GM23338 (cell line): Measurements from ENCODE around the gene MACF1. TPM values are rescaled to one million over a fixed set of nuclear protein-coding genes. Genes with fewer than 3 reads are reported as not detected.
A peak's percentile ranks its signal among the peaks of the same experiment; 100 is the strongest.

Experiments used
- ATAC-seq: fragments of 200-7000 bp; cut with Tn5 transposase; 3 replicates; pipeline ENCODE4 v1.9.1; 2020
- DNase-seq: peaks from one replicate; pipeline ENCODE4 v3.0.0-alpha.2; 2015; ENCODE audit warnings: low spot score
- H2AFZ ChIP-seq: fragments of 200-600 bp; sonication (generic); 2 replicates; pipeline ENCODE4 v1.8.0; 2016; ENCODE audit warnings: antibody characterized with exemption, mild to moderate bottlenecking, moderate library complexity
- H3F3A ChIP-seq: fragments of 200-600 bp; sonication (generic); replicated peaks from 2 replicates; pipeline ENCODE4 v1.8.0; 2017; ENCODE audit warnings: antibody characterized with exemption, mixed run types, low read depth
- H3K27ac ChIP-seq: fragments of 200-600 bp; sonication (generic); 2 replicates; pipeline ENCODE4 v1.6.1; 2016; ENCODE audit warnings: low read depth
- H3K27me3 ChIP-seq: fragments of 200-600 bp; sonication (generic); 2 replicates; pipeline ENCODE4 v1.8.0; 2016; ENCODE audit warnings: mild to moderate bottlenecking, mixed run types, moderate library complexity; ENCODE audit not compliant: insufficient read depth
- H3K36me3 ChIP-seq: fragments of 200-600 bp; sonication (generic); 2 replicates; pipeline ENCODE4 v1.8.0; 2016; ENCODE audit warnings: mild to moderate bottlenecking; ENCODE audit not compliant: insufficient read depth
- H3K4me1 ChIP-seq: fragments of 200-600 bp; sonication (generic); 2 replicates; pipeline ENCODE4 v1.8.0; 2016; ENCODE audit warnings: mild to moderate bottlenecking, moderate library complexity; ENCODE audit not compliant: insufficient read depth
- H3K4me2 ChIP-seq: fragments of 200-600 bp; sonication (generic); 2 replicates; pipeline ENCODE4 v1.7.1; 2017; ENCODE audit warnings: mixed run types
- H3K4me3 ChIP-seq: fragments of 200-600 bp; sonication (generic); 2 replicates; pipeline ENCODE4 v1.6.1; 2016; ENCODE audit warnings: mixed run types
- H3K79me2 ChIP-seq: fragments of 200-600 bp; sonication (generic); replicated peaks from 2 replicates; pipeline ENCODE4 v1.8.0; 2017; ENCODE audit warnings: mild to moderate bottlenecking; ENCODE audit not compliant: insufficient read depth
- H3K9me2 ChIP-seq: fragments of 200-600 bp; sonication (generic); 2 replicates; pipeline ENCODE4 v1.8.0; 2017; ENCODE audit not compliant: insufficient read depth
- H4K20me1 ChIP-seq: fragments of 200-600 bp; sonication (generic); replicated peaks from 2 replicates; pipeline ENCODE4 v1.8.0; 2017; ENCODE audit warnings: mild to moderate bottlenecking; ENCODE audit not compliant: insufficient read depth
- H3K27ac Mint-ChIP-seq: 2 replicates; pipeline ENCODE4 v1.8.0; 2020; ENCODE audit warnings: inconsistent platforms, mild to moderate bottlenecking, moderate library complexity, mixed read lengths
- H3K27me3 Mint-ChIP-seq: 3 replicates; pipeline ENCODE4 v1.8.0; 2022; ENCODE audit warnings: low read depth, mild to moderate bottlenecking, moderate library complexity, mixed read lengths, inconsistent platforms; ENCODE audit not compliant: insufficient read depth, poor library complexity
- H3K36me3 Mint-ChIP-seq: 3 replicates; pipeline ENCODE4 v1.8.0; 2021; ENCODE audit warnings: low read depth, mild to moderate bottlenecking, inconsistent platforms, moderate library complexity, mixed read lengths
- H3K4me1 Mint-ChIP-seq: 3 replicates; pipeline ENCODE4 v1.8.0; 2020; ENCODE audit warnings: mild to moderate bottlenecking, inconsistent platforms, mixed read lengths
- H3K4me3 Mint-ChIP-seq: 3 replicates; pipeline ENCODE4 v1.8.0; 2021; ENCODE audit warnings: moderate library complexity, mild to moderate bottlenecking, inconsistent platforms, mixed read lengths
- H3K9me3 Mint-ChIP-seq: 3 replicates; pipeline ENCODE4 v1.8.0; 2020; ENCODE audit warnings: moderate library complexity, mild to moderate bottlenecking, inconsistent platforms, mixed read lengths
- CREB1 ChIP-seq: fragments of 250-450 bp; sonication (Bioruptor Pico); IDR thresholded peaks from 2 replicates; pipeline ENCODE4 v1.5.0; 2020; ENCODE audit warnings: low read depth, mild to moderate bottlenecking, moderate library complexity
- CTCF ChIP-seq, 2 experiments: fragments of 200-600 bp in 1 of 2; sonication (generic) in 1 of 2; conservative IDR thresholded peaks; 2 replicates each; pipeline versions ENCODE4 v1.5.1 to v1.6.1; 2016 to 2017; ENCODE audit warnings: antibody characterized with exemption in 2 of 2, low read depth in 2 of 2, mild to moderate bottlenecking in 2 of 2, moderate library complexity in 1 of 2
- ETS1 ChIP-seq: IDR thresholded peaks from 2 replicates; pipeline ENCODE4 v1.6.1; 2016; ENCODE audit warnings: antibody characterized with exemption
- EZH2 ChIP-seq: fragments of 200-600 bp; sonication (generic); IDR thresholded peaks from one replicate; pipeline ENCODE4 v1.8.0; 2017; ENCODE audit warnings: antibody characterized with exemption, mild to moderate bottlenecking, low read depth; ENCODE audit not compliant: unreplicated experiment
- EZH2phosphoT487 ChIP-seq: fragments of 200-600 bp; sonication (generic); IDR thresholded peaks from one replicate; pipeline ENCODE4 v1.8.1; 2018; ENCODE audit warnings: antibody characterized with exemption; ENCODE audit not compliant: unreplicated experiment
- JUNB ChIP-seq: IDR thresholded peaks from one replicate; pipeline ENCODE4 v1.6.1; 2016; ENCODE audit warnings: antibody characterized with exemption; ENCODE audit not compliant: unreplicated experiment
- NANOG ChIP-seq: IDR thresholded peaks from 2 replicates; pipeline ENCODE4 v1.6.1; 2016; ENCODE audit warnings: antibody characterized with exemption, borderline replicate concordance
- POLR2AphosphoS5 ChIP-seq: IDR thresholded peaks from 2 replicates; pipeline ENCODE4 v1.6.1; 2016; ENCODE audit warnings: antibody characterized with exemption, low read depth
- REST ChIP-seq: IDR thresholded peaks from one replicate; pipeline ENCODE4 v1.6.1; 2018; ENCODE audit warnings: antibody characterized with exemption; ENCODE audit not compliant: unreplicated experiment
- STAT1 ChIP-seq: IDR thresholded peaks from one replicate; pipeline ENCODE4 v1.6.1; 2016; ENCODE audit warnings: antibody characterized with exemption; ENCODE audit not compliant: unreplicated experiment
- ZNF114 ChIP-seq: fragments of 250-450 bp; sonication (Bioruptor Pico); IDR thresholded peaks from 2 replicates; pipeline ENCODE4 v1.5.0; 2020; ENCODE audit warnings: mild to moderate bottlenecking, moderate library complexity
- ZNF331 ChIP-seq: fragments of 250-450 bp; sonication (Bioruptor Pico); IDR thresholded peaks from 2 replicates; pipeline ENCODE4 v1.5.0; 2020; ENCODE audit warnings: low read depth, mild to moderate bottlenecking, moderate library complexity
- polyA plus RNA-seq: library from polyadenylated mRNA; unstranded; fragments of >200 nt; fragmentation: Nextera tagmentation; extraction: Ambion mirVana; gene quantifications from 2 replicates; pipeline ENCODE4 v1.2.1, GENCODE V29; 2016
- total RNA-seq: library from RNA; depleted of rRNA; stranded (reverse); fragments of >200 nt; shearing (Covaris generic); gene quantifications from 2 replicates; pipeline ENCODE4 v1.2.3, GENCODE V29; 2014
- TF ChIP-seq, protein P1 (sequence below): fragments of 250-450 bp; sonication (Bioruptor Pico); IDR thresholded peaks from 2 replicates; pipeline ENCODE4 v1.5.0; 2020; ENCODE audit warnings: mild to moderate bottlenecking, moderate library complexity

Gene MACF1
- total and polyA plus RNA-seq, 2 experiments from 2014 or later = 104 to 399 TPM

- H3K27ac ChIP-seq = 0 out of 2 replicates have a peak overlapping the region, but pooled peaks have one; percentile 42
- ATAC-seq (no peak), DNase-seq (no peak)
- H3K4me3 ChIP-seq = no peak overlapping the region
- Mint-ChIP-seq H3K27me3 (peaks cover 5% of the 10 kb centered on the region), H3K9me3 (peaks cover 4% of the 10 kb centered on the region; the same call in 2 of the 3 replicates), H3K4me1 (peaks cover 51% of the 10 kb centered on the region), H3K36me3 (peaks cover 7% of the 10 kb centered on the region), H3K4me3 (no peak overlapping the region), H3K27ac (no peak overlapping the region)
- peaks cover 100% of the 10 kb centered on the region for H3K79me2 ChIP-seq
- no peaks in the 10 kb centered on the region for H3K36me3 ChIP-seq
- peaks cover 25% of the 10 kb centered on the region for H4K20me1 ChIP-seq
- no peaks in the 10 kb centered on the region for H3F3A ChIP-seq
- no peak overlapping the region for H2AFZ ChIP-seq
- H3K9me2 ChIP-seq = no peaks in the 10 kb centered on the region
- H3K4me1 ChIP-seq = peaks cover 54% of the 10 kb centered on the region
- H3K27me3 ChIP-seq = no peaks in the 10 kb centered on the region
- TF ChIP-seq ZNF331 (CRISPR knock-in tag) (no peak), EZH2 (no peak), JUNB (no peak), REST (no peak), ETS1 (no peak), CTCF (conservative IDR thresholded peaks at IDR 0.05; ENCODE audit: low read depth in 2 of 2) (no peak), NANOG (no peak), CREB1 (CRISPR knock-in tag) (no peak), POLR2AphosphoS5 (no peak), STAT1 (no peak), ZNF114 (CRISPR knock-in tag) (no peak), EZH2phosphoT487 (no peak)
- TF ChIP-seq, protein P1, sequence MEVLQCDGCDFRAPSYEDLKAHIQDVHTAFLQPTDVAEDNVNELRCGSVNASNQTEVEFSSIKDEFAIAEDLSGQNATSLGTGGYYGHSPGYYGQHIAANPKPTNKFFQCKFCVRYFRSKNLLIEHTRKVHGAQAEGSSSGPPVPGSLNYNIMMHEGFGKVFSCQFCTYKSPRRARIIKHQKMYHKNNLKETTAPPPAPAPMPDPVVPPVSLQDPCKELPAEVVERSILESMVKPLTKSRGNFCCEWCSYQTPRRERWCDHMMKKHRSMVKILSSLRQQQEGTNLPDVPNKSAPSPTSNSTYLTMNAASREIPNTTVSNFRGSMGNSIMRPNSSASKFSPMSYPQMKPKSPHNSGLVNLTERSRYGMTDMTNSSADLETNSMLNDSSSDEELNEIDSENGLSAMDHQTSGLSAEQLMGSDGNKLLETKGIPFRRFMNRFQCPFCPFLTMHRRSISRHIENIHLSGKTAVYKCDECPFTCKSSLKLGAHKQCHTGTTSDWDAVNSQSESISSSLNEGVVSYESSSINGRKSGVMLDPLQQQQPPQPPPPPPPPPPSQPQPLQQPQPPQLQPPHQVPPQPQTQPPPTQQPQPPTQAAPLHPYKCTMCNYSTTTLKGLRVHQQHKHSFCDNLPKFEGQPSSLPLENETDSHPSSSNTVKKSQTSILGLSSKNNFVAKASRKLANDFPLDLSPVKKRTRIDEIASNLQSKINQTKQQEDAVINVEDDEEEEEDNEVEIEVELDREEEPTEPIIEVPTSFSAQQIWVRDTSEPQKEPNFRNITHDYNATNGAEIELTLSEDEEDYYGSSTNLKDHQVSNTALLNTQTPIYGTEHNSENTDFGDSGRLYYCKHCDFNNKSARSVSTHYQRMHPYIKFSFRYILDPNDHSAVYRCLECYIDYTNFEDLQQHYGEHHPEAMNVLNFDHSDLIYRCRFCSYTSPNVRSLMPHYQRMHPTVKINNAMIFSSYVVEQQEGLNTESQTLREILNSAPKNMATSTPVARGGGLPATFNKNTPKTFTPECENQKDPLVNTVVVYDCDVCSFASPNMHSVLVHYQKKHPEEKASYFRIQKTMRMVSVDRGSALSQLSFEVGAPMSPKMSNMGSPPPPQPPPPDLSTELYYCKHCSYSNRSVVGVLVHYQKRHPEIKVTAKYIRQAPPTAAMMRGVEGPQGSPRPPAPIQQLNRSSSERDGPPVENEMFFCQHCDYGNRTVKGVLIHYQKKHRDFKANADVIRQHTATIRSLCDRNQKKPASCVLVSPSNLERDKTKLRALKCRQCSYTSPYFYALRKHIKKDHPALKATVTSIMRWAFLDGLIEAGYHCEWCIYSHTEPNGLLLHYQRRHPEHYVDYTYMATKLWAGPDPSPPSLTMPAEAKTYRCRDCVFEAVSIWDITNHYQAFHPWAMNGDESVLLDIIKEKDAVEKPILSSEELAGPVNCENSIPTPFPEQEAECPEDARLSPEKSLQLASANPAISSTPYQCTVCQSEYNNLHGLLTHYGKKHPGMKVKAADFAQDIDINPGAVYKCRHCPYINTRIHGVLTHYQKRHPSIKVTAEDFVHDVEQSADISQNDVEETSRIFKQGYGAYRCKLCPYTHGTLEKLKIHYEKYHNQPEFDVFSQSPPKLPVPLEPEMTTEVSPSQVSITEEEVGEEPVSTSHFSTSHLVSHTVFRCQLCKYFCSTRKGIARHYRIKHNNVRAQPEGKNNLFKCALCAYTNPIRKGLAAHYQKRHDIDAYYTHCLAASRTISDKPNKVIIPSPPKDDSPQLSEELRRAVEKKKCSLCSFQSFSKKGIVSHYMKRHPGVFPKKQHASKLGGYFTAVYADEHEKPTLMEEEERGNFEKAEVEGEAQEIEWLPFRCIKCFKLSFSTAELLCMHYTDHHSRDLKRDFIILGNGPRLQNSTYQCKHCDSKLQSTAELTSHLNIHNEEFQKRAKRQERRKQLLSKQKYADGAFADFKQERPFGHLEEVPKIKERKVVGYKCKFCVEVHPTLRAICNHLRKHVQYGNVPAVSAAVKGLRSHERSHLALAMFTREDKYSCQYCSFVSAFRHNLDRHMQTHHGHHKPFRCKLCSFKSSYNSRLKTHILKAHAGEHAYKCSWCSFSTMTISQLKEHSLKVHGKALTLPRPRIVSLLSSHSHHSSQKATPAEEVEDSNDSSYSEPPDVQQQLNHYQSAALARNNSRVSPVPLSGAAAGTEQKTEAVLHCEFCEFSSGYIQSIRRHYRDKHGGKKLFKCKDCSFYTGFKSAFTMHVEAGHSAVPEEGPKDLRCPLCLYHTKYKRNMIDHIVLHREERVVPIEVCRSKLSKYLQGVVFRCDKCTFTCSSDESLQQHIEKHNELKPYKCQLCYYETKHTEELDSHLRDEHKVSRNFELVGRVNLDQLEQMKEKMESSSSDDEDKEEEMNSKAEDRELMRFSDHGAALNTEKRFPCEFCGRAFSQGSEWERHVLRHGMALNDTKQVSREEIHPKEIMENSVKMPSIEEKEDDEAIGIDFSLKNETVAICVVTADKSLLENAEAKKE (CRISPR knock-in tag) = no peak
- 0 out of 2 replicates have a peak overlapping the region, but pooled peaks have one; percentile 35 for H3K4me2 ChIP-seq
These were observed 26.8 kb upstream of the MACF1 start for GRCh38 chr1:39177706-39178105.
